Lower leg skin (tissue), 4 donors: ENCODE measurements around the gene NUDT16L1. TPM values are rescaled to one million over a fixed set of nuclear protein-coding genes. Genes with fewer than 3 reads are reported as not detected.
A peak's percentile ranks its signal among the peaks of the same experiment; 100 is the strongest.

Source experiments
- DNase-seq, 2 donors: peaks; one replicate each; pipeline ENCODE4 v3.0.0-alpha.2; 2019; ENCODE audit warnings: low spot score in 2 of 2
- H3K4me3 ChIP-seq: fragments of 200-600 bp; sonication (generic); 2 replicates; pipeline ENCODE4 v1.5.1; 2017; ENCODE audit warnings: mild to moderate bottlenecking, low read depth; ENCODE audit not compliant: poor library complexity, severe bottlenecking
- POLR2A ChIP-seq, 2 donors: fragments of 450-650 bp; IDR thresholded peaks; one replicate each; pipeline ENCODE4 v1.6.1; 2016 to 2017; ENCODE audit warnings: antibody characterized with exemption in 2 of 2, mild to moderate bottlenecking in 1 of 2, moderate library complexity in 1 of 2
- WGBS, 2 donors: methylation state at CpG; one replicate each; pipeline ENCODE4 v1.1.5; 2018; 5-methylcytosine and 5-hydroxymethylcytosine counted together
- intact Hi-C: fragments of 100-400 bp; cut with DNase I; formaldehyde crosslinking; loops from one replicate; pipeline ENCODE4 v1.15.0; 2023; ENCODE audit warnings: low total_unique reads
- total RNA-seq, 4 donors: library from RNA; depleted of rRNA; stranded (reverse); fragments of >200 nt; gene quantifications; one replicate each; pipeline ENCODE4 v1.1.0, GENCODE V29; 2016
- TF ChIP-seq, protein P1 (sequence below), 3 donors: fragments of 450-650 bp; IDR thresholded peaks; one replicate each; pipeline ENCODE4 v1.5.1; 2016; ENCODE audit warnings: antibody characterized with exemption in 3 of 3, mild to moderate bottlenecking in 3 of 3, moderate library complexity in 2 of 3

The NUDT16L1 gene
- total RNA-seq, 4 donors from 2014 or later, result 18.5 to 27.8 (median 23.6) TPM

DNA sequence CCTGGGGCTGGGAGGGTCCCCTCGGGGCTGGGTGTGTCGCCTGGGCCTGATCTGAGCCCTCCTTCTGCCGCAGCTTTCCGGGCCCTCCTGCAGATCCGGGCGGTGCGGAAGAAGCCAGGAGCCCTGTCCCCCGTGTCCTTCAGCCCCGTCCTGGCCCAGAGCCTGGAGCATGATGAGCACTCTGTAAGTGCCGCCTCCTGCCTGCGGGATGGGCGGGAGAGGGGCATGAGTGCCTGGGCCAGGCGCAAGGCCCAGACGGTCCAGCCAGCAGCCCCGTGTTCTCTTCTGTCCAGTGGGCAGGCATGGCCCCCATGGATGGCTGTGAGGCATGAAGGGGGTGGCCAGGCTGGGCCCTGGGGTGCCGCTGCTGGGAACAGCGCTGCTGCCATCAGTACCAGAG, 16.0 kb upstream of the NUDT16L1 start:
- intact Hi-C loops, result no loop called here
- DNase-seq, result no peak
- 77 to 88% methylated on average over 14 to 15 of the region's 17 CpGs for WGBS, 2 donors
- no peak for TF ChIP-seq POLR2A (IDR thresholded peaks at IDR 0.05)
- TF ChIP-seq, protein P1, sequence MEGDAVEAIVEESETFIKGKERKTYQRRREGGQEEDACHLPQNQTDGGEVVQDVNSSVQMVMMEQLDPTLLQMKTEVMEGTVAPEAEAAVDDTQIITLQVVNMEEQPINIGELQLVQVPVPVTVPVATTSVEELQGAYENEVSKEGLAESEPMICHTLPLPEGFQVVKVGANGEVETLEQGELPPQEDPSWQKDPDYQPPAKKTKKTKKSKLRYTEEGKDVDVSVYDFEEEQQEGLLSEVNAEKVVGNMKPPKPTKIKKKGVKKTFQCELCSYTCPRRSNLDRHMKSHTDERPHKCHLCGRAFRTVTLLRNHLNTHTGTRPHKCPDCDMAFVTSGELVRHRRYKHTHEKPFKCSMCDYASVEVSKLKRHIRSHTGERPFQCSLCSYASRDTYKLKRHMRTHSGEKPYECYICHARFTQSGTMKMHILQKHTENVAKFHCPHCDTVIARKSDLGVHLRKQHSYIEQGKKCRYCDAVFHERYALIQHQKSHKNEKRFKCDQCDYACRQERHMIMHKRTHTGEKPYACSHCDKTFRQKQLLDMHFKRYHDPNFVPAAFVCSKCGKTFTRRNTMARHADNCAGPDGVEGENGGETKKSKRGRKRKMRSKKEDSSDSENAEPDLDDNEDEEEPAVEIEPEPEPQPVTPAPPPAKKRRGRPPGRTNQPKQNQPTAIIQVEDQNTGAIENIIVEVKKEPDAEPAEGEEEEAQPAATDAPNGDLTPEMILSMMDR (IDR thresholded peaks at IDR 0.05), result no peak
- no peak overlapping the region for H3K4me3 ChIP-seq

DNA sequence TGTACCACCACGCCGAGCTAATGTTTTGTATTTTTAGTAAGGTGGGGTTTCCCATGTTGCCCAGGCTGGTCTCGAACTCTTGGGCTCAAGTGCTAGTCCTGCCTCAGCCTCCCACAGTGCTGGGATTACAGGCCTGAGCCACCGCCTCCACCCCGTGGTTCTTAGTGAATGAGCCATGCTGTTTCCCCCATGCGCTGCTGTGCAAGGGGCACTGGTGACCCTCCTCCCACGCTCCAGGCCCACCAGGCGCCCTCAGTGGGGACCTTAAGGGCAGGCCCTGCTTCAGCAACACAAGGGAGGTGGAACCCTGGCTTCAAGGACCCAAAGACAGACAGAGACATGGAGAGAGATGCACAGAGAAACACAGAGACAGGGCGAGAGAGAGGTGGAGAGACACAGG, 15.4 kb upstream of the NUDT16L1 start:
- WGBS, 2 donors, result 89 to 92% methylated on average over 9 of the region's 9 CpGs
- intact Hi-C loops, result no loop called here
- DNase-seq, result no peak
- TF ChIP-seq POLR2A (IDR thresholded peaks at IDR 0.05), result no peak
- TF ChIP-seq, protein P1 (IDR thresholded peaks at IDR 0.05), result no peak
- no peak overlapping the region for H3K4me3 ChIP-seq

- no peak overlapping the region for H3K4me3 ChIP-seq
- WGBS, 2 donors, result 71 to 74% methylated on average over 6 of the region's 6 CpGs
- intact Hi-C loops, result no loop called here
- no peak for DNase-seq
- no peak for TF ChIP-seq POLR2A (IDR thresholded peaks at IDR 0.05)
- TF ChIP-seq, protein P1 (IDR thresholded peaks at IDR 0.05), result no peak
Measured at GRCh38 chr16:4678596-4678995, 14.8 kb upstream of the NUDT16L1 start.

GRCh38 chr16:4679156-4679849, 14.1 kb upstream of the NUDT16L1 start:
- WGBS, 2 donors, result 74 to 75% methylated on average over 15 to 20 of the region's 20 CpGs
- no peak overlapping the region for H3K4me3 ChIP-seq
- intact Hi-C loops, result no loop called here
- TF ChIP-seq, protein P1 (IDR thresholded peaks at IDR 0.05), result no peak
- TF ChIP-seq POLR2A (IDR thresholded peaks at IDR 0.05), result no peak
- no peak for DNase-seq

DNA sequence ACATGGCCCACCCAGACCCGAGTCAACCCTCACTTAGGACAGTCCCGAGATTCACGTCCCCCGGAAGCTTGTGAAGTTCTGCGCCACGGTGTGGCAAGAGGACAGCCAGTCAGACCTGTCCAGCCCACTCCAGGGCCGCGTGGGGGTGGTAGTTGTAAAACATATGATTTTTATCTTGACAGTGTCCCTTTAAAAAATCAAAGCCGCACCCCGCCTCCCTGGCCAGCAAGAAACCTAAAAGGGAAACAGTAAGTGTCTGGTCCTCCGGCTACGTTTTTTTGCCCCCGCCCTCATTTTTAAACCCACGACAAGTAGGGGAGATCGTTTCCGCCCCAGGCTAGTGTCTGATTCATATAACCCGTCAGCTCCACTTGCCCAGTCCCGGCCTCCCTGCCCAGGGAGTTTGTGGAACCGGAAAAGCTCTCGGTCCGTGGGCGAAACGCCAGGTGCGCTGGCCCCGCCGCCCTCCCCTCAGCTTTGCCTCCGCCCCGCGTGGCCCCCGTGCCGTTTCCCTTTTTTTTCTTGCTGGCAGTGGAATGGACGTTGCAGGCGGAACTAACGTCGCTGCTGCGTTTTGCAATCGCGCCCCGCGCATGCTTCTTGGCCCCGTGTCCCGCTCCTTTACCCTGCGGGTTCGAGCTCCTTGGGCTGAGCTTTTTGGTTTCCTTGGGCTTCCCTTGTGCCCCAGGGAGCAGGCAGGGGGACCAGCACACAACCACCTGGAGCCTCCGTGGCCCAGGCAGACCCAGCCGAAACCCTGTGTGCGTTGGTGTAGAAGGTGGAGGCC, 13.3 kb upstream of the NUDT16L1 start:
- DNase-seq, result peak in 1 of 2 donors; percentile 58
- intact Hi-C loops, result no loop called here
- TF ChIP-seq POLR2A (IDR thresholded peaks at IDR 0.05), result no peak
- TF ChIP-seq, protein P1 (IDR thresholded peaks at IDR 0.05), result no peak
- no peak overlapping the region for H3K4me3 ChIP-seq
- 48 to 64% methylated on average over 46 to 47 of the region's 47 CpGs for WGBS, 2 donors
